ENCODE measurements around the gene GBGT1.

The GBGT1 gene

DNA sequence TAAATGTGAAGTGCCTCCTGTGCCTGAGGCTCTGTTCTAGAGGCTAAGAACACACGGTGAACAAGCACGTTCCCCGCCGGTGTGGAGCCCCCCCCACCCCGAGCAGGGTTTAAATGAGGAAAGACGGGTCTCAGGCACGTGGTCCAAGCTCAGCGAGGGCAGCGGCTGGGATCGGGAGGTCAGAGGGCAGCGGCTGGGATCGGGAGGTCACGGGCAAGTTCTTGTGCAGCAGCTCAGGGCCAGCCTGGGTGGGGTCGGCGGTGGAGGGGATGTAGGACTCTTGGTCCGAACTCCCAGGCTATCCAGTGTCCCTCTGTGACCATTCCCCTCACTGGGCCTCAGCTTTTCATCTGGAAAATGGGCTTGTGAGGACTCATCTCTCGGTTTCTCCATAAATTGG, 2.7 kb upstream of the GBGT1 start:
- DNase-seq (ENCODE audit: low read depth in 2 of 2, low spot score in 1 of 2) = no peak

- DNase-seq (ENCODE audit: low read depth in 2 of 2, low spot score in 1 of 2) = no peak
Observed at GRCh38 chr9:133165452-133165730, 1.7 kb upstream of the GBGT1 start.

DNA sequence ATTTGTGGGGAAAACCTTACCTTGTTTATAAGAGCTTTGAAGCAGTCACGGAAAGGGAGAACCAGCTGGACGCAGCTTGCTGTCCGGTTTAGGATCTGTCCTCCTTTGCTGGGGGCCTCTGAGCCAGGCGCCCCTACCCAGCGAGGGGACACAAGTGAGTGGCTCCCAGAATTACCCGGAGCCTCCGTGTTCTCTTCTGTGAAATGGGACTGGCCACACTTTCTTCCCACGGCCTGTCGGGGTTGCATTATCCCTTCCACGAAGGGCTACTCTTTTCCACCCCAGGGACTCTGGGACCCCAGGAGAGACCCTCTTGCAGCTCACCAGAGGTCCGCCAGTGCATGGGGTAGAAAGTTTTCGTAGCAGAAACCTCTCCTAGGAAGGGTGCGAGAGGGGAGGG, 477 bp upstream of the GBGT1 start:
- no peak for DNase-seq (ENCODE audit: low read depth in 2 of 2, low spot score in 1 of 2)

DNA sequence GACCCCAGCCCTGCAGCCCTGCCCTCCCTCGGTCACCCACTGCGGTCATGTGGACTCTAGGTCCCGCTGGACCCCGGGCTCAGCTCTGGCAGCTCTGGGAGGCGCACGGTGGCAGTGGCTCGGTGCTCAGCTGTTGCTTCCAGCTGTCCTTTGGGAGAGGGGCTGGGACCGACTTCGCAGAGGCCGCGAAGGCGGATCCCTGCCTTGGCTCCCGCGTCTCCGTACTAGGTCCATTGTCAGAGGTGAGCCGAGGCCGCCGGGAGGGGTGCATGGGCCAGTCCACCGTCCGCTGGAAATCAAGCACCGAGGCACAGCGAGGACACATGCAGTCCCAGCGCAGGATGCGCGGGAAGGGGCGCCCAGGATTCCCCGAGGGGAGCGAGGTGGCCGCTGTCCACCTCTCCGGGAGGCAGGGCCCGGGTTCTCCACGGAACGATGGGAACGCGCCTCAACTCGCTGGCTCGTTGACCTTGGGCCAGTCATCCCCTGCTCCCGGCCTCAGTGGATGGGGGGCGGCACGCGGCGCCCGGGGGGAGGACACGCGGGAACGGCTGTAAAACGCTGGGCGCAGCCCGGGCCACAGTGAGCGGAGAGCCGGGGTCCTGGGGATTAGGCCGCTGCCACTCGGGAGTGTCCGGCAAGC, 732 bp downstream of the GBGT1 start:
- DNase-seq (ENCODE audit: low read depth in 2 of 2, low spot score in 1 of 2) = no peak

DNA sequence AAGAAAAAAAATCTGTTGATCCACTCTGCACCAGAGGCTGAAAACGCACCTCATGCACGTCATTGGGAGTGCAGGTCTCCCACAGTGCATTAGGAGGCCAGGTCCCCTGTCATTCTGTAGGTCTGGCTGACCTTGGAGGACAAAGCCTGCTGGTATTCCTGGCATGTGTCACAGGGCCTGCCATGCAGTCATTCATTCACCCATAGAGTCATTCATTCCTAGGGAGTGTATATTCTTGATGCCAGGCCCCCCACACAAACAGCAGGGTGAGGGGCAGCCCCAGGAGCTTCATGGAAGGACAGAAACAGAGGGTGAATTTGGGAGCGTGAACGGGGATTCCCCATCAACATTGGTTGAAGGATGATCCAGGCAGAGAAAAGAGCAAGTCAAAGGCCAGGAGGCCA, 2.2 kb downstream of the GBGT1 start:
- DNase-seq (ENCODE audit: low read depth in 2 of 2, low spot score in 1 of 2) = no peak

DNA sequence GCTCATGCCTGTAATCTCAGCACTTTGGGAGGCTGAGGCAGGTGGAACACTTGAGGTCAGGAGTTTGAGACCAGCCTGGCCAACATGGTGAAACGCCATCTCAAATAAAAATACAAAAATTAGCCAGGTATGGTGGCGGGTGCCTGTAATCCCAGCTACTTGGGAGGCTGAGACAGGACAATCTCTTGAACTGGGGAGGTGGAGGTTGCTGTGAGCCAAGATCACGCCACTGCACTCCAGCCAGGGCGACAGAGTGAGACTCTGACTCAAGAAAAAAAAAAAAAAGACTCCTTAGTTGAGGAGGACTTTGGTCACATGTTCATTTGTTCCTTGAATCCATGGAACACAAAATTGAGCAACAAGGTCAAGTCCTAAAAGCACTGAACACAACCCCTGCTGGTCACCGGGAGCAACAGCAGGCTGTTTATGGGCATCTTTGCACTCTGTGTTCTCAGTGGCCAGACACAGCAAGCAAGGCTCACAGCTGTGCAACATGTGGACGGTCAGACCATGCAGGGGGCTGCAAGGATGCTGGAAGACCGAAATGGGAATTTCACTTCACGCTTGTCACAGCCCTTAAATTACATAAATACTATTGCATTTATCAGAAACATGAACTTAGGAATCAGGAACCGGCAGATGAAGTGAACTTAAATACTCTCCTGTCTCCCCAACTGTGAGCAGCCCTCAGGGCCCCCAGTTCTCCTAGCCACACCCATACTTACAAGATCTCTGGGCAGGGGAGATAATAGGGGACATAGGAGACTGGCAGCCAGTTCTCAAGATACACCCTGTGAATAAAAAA, 2.8 kb downstream of the GBGT1 start:
- no peak for DNase-seq (ENCODE audit: low read depth in 2 of 2, low spot score in 1 of 2)

GRCh38 chr9:133158695-133159094, 5.0 kb downstream of the GBGT1 start:
- no peak for DNase-seq (ENCODE audit: low read depth in 2 of 2, low spot score in 1 of 2)

DNA sequence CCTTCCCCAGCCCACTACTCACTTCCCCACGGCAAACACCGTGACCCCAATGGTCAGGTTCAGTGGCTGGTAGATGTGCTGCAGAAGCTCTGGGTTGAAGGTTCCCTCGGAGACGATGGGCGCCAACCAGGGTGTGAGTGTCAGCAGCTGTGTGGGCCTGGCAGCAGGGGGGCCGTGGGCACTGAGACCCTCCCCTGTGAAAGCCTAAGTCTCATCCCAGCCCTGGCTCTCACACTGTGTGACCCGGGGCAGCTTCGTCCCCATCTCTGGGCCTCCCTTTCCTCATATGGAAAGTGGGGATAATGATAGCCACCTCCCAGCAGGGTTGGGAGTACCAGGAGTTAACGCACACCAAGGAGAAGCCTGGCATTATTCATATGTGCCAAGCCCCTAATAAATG, 8.6 kb downstream of the GBGT1 start:
- DNase-seq (ENCODE audit: low read depth in 2 of 2, low spot score in 1 of 2) = no peak

DNA sequence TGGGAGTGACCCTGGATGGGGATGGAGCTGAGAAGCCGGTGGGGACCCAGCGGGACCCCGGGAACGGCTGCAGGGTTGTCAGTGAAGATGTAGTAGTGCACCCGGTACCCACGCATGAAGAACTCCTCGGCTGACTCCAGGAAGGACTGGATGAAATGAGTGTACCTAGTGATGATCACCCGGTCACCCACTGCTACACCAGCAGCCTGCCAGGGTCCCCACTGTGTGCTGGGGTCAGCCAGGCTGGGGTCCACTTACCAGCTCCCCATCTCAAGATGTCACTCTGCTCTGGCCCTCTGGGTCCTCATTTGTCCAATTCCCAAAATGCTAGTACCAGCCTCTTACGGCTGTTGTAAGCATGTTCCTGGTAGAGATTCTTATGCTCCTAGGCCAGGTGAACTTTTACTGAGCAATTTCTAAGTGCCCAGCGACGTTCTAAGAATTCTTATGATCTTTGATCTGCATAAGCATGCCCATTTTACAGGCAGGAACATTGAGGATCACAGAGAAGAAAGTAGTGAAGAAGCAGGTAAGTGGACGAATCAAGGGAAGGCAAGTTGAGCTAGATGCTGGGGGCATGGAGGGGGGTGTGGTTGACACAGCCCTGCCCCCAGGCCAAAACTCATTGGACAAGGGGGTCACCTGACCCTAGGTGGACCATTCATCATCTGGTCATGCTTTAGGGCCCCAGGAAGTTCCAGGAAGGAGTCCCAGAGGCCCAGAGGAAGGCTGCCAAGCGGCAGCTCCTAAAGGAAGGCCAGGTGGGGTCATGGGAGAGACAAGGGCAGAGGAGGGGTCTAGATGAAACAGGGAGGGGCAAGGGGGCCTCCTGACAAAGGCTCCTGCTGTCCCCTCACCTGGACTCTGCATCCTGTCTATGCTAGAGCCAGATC, 9.4 kb downstream of the GBGT1 start:
- DNase-seq (ENCODE audit: low read depth in 2 of 2, low spot score in 1 of 2) = no peak

DNA sequence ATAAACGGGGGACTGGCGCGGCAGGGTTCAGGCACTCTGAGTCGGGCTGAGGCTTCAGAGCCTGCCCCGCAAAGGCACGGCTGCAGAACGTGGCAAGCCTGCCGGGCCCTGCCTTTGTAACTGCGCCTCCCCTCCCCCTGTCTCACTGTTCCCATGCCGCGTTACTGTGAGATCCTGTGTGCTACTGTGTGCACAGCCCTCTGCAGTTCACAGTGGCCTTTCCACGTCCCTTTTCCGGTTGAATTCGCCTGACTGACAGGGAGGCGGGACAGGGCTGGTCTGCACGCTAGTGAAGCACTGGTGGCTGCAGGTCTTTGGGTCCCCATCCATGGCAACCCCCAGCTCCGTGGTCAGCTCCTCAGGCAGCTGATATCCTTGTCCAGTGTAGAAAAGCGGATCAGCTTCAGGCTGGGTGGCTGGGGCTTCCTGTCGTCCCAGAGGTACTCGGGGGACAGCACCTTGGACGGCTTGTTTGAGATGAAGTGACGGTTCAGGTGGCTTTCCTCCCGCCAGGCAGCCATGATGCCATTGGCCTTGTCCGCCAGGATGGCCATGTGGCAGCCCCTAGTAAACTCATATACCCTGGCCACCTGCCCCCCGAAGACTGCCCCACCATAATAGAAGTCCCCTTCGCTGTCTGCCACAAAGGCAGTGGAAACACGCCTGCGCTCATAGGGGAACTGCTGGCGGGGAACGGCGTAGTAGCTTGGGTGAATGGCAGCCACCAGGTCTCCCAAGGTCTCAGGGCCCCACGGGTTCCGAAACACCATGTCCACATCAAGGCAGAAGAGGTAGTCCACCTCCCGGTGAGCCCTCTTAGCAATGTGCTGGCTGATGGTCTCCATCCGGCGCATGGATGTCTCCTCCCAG, 10.3 kb downstream of the GBGT1 start:
- DNase-seq (ENCODE audit: low read depth in 2 of 2, low spot score in 1 of 2) = no peak

- DNase-seq (ENCODE audit: low read depth in 2 of 2, low spot score in 1 of 2) = no peak
Observed at GRCh38 chr9:133151601-133152525, 11.9 kb downstream of the GBGT1 start.

GRCh38 chr9:133151041-133151440, 12.7 kb downstream of the GBGT1 start:
- no peak for DNase-seq (ENCODE audit: low read depth in 2 of 2, low spot score in 1 of 2)

GRCh38 chr9:133149130-133150015, 14.3 kb downstream of the GBGT1 start:
- DNase-seq (ENCODE audit: low read depth in 2 of 2, low spot score in 1 of 2) = peak; percentile 47 to 68

DNA sequence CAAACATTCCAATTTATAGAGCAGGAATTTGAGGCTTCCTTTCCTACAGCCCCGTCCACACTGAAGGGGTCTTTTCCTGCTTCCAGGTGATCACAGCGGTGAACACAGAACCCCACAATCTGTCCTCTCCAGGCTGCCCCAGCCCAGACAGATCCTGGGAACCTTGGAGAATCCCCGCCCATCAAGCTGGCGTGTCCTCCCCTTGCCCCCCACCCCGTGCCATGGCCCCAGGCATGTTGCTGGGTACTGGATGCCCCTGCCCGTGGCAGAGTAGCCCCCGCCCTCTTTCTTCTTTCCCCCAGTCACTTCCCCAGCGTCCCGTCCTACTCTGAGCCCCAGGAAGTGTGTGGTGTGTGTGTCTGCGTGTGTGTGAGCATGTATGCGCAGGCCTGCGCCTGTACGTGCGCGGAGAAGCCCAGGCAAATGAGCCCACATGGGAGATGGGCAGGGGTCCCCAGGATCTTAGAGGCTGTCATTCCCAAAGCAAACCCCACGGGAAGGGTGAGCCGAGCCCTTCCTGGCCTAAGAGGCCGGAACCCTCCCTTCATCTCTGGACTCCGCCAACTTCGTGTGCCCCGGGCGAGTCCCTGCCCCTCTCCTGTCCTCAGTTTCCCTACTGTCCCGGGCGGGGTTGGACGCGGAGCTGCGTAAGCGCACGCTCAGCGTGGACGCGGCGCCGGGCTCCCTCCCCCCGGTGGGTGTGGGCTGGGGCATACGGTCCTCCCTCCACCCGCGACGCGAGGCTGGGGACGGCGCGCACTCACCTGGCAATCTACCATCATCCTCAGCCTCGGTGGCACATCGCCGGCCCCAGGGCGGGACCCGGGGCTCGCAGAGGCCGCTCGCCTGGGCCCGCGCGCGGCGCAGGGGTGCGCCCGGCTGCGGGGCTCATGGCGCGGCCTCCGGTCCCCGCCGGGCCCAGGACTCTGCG, 15.2 kb downstream of the GBGT1 start:
- no peak for DNase-seq (ENCODE audit: low read depth in 2 of 2, low spot score in 1 of 2)

DNA sequence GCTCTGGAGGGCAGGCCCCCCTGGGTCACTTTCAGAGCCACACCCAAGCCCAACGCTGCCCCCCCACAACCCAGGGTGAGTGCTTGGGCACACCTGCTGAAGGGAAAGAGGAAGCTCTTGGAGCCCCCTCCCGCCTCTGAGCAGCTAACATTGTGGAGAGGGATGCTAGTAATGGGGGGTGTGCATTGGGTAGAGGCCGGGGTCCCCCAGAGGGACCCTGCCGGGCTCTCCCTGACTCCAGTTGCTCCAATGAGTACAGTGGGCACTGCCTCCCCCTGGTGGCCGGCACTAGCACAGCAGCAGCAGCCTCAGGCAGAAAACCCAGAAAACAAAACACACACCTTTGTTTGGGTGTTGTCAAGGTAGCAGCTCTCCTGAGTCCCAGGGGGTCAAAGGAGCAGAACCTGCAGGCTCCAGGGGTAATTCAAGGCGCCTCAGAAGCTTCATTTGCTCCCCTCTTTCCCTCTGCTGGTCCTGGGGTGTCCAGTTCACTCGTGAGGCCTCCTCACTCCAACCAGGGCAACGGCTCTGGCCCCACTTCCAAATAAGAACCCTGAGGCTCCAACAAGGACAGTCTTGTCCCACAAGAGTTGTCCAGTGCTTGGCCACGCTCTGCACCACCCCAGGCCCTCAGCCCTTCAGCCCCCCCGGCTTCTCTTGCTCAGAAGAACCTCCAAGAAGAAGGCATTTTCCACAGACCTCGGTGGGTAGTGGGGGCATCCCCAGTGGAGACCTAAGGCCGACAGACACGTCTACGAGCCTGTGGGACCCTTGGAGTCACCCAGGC, 16.1 kb downstream of the GBGT1 start:
- peak; percentile 53 to 72 for DNase-seq (ENCODE audit: low read depth in 2 of 2, low spot score in 1 of 2)

GRCh38 chr9:133146746-133147411, 16.8 kb downstream of the GBGT1 start:
- DNase-seq (ENCODE audit: low read depth in 2 of 2, low spot score in 1 of 2) = no peak
